Measurements from ENCODE around the gene SLC25A14.

Gene SLC25A14

GRCh38 chrX:130385520-130385919 lies 45.8 kb downstream of the SLC25A14 start, which contains the start of gene GPR119:
GPR119 (minus strand) TSS chrX:130385674; CDS start chrX:130385447, 227 bp downstream.
- DNase-seq = no peak

- no peak for DNase-seq
These were observed 46.7 kb downstream of the SLC25A14 start for GRCh38 chrX:130386408-130386808.

GRCh38 chrX:130393451-130394074 lies 53.8 kb downstream of the SLC25A14 start:
- DNase-seq = no peak

- DNase-seq = no peak
These were observed 55.6 kb downstream of the SLC25A14 start for GRCh38 chrX:130395341-130395740.

- DNase-seq = peak; percentile 80
These were observed 61.9 kb downstream of the SLC25A14 start, which contains the start of gene RBMX2 for GRCh38 chrX:130401415-130402207. RBMX2 (plus strand) TSS chrX:130401987; CDS start chrX:130402033, 46 bp downstream.

- DNase-seq = no peak
These were observed 62.5 kb downstream of the SLC25A14 start for GRCh38 chrX:130402208-130402684.

GRCh38 chrX:130413415-130413814 lies 73.7 kb downstream of the SLC25A14 start:
- DNase-seq = no peak

GRCh38 chrX:130414800-130415199 lies 75.1 kb downstream of the SLC25A14 start:
- DNase-seq = no peak

GRCh38 chrX:130415201-130415600 lies 75.5 kb downstream of the SLC25A14 start:
- no peak for DNase-seq

- DNase-seq = no peak
These were observed 77.1 kb downstream of the SLC25A14 start for GRCh38 chrX:130416785-130417184.

GRCh38 chrX:130418066-130418465 lies 78.3 kb downstream of the SLC25A14 start:
- no peak for DNase-seq

- no peak for DNase-seq
These were observed 79.0 kb downstream of the SLC25A14 start for GRCh38 chrX:130418740-130419139.

- DNase-seq = no peak
These were observed 79.5 kb downstream of the SLC25A14 start for GRCh38 chrX:130419263-130419662.

All from CD4-positive, alpha-beta T cell treated with Interleukin-6 for 4 hours (primary cell).